HK-2 (cell line): ENCODE data around the gene GJC1.
A peak's percentile ranks its signal among the peaks of the same experiment; 100 is the strongest.

Experiments used
- DNase-seq: peaks from one replicate; pipeline ENCODE4 v3.0.0-alpha.2; 2018; ENCODE audit not compliant: unreplicated experiment

GJC1 gene

DNA sequence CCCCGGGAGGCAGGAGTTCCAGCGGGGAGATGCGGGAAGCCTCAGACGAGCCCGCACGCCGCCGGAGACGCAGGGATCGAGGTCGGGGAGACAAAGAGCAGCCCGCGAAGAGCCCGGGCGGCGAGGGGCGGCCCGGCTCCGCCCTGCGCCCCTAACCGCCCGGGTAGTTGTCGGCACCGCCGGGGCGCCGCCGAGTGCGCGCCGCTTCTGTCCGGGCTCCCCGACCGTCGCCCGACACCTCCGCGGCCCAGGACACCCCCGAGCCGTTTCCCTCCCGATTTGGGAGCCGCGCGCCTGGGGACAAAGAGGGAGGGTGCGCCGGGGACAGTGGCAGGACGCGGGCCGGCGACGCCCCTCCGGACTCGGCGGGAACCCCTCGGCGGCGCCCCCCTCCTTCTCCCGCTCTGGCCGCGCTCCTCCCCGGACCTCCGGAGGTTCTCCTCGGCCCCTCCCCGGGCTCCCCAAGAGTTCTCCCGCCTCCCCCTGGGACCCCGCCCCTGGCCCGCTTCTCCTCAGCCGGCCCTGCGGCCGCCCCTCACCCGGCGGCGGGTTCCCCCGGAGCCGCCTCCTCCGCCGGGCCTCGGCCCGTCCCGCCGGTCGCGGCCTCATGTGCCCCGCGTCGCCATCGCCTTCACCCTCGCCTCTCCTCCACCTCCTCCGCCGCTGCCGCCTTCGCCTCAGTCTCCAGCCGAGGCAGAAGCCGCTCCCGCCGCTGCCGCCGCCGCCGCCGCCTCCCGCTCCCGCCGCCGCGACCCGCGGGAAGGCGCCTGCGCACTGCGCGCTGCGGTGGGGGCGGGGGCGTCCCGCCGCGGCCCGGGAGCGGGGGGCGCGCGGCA lies at the start of gene GJC1:
GJC1 (minus strand) TSS at position 765 of the 836 bp plus-strand sequence. CDS start 24,470 bp downstream, outside the sequence.
- peak; percentile 64 for DNase-seq

- DNase-seq, result no peak
Measured at GRCh38 chr17:44879376-44879775, 49.3 kb upstream of the GJC1 start.

- DNase-seq, result no peak
Measured at GRCh38 chr17:44878627-44879221, 48.6 kb upstream of the GJC1 start.

GRCh38 chr17:44877121-44877520 lies 47.0 kb upstream of the GJC1 start:
- no peak for DNase-seq

DNA sequence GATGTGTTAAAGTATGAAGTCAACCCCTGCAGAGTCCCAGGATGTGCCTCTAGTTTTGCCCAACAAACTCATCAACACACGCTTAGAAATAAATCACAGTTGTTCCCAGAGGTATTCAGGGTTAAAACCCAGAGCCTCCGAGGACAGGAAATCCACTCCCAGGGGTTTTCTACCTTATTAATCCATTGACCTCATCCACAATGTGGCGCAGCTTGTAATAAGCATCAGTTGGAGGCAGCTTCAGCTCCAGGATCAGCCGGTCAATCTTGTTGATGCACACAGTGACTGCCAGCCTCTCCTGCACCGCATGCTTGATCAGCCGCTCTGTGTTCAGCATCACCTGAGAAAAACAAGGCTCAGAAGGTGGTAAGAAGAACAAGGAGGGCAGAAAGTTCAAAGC lies 45.7 kb upstream of the GJC1 start:
- no peak for DNase-seq

DNA sequence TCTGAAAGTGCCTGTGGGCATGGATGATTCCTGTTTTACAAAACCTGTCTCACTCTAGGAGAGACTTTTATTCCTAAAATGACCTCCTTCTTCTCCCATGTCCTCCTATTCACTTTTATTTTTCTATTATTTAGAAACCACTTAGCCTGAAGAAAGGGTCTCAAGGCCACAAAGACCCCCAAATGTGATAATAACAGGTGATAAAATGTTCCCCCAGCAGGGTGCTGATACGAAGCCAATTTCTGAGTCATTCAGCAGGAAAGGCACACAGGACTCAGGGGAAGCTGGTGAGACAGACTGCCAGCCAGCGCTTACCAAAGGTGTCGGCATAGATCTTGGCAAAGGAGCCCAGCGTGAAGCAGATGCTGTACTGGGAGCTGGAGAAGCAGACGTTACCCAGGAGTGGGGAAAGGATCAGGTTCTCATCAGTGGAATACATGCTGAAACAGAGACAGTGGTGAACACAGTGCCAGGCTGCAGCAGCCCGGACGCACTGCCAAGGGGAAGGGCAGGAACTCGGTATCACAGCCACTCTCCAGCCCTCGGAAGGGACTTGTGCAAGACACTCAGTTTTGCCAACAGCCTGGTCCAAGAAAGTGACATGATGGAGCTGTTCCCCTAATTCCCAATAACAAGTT lies 42.2 kb upstream of the GJC1 start:
- no peak for DNase-seq

DNA sequence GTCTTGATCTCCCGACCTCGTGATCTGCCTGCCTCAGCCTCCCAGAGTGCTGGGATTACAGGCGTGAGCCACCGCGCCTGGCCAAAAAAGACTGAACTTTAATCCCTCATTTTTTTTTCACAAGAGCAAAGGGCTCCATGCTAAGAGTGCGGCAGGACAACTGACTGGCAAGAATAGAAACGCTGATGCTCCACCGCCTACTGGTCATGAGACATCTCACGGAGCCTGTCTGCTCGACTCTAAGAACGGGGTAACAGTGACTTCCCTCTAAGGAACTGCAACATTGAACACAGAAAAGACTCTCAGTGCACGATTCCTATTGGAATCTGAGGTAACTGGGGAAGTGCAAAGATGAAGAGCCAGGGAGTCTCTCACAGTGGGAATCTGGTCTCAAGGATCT lies 41.5 kb upstream of the GJC1 start:
- DNase-seq, result no peak

DNA sequence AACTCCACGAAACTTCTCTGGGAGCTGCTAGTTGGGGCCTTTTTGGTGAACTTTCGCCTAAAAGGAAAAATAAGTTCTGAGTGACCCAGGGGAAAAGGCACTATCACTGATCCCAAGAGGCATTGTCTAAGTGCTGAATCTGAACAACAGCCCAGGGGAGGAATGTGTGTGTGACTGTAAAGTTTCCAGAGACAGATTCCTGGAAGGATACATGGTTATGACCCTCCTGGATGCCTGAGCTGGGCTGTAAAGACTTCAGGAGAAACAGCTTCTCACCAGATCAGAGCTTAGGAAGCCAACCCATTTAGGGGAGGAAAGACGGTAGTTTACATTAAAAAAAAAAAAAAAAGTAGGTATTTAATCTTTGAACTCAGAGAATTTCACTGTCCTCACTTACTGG lies 37.8 kb upstream of the GJC1 start:
- DNase-seq, result no peak

GRCh38 chr17:44865931-44866330 lies 35.8 kb upstream of the GJC1 start:
- no peak for DNase-seq

GRCh38 chr17:44865231-44865660 lies 35.2 kb upstream of the GJC1 start:
- DNase-seq, result peak; percentile 59

DNA sequence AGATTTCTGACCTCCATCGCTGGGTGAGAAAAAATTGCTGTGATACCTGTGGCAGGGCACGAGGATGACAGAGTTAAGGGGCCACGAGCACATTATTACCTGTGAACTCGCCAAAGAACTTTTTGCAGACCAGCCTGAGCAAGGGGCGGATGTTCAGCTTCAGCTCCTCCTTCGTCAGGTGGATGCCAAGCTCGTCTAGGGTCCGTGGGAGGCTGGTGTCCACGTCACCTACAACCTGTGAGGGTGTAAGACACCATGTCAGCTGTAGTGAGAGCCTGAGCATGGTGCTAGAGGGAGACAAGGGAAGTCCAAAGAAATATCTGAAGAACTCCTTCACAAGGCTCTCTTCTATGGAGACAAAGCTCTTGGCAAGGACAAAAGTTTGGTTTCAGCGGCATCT lies 34.7 kb upstream of the GJC1 start:
- no peak for DNase-seq

DNA sequence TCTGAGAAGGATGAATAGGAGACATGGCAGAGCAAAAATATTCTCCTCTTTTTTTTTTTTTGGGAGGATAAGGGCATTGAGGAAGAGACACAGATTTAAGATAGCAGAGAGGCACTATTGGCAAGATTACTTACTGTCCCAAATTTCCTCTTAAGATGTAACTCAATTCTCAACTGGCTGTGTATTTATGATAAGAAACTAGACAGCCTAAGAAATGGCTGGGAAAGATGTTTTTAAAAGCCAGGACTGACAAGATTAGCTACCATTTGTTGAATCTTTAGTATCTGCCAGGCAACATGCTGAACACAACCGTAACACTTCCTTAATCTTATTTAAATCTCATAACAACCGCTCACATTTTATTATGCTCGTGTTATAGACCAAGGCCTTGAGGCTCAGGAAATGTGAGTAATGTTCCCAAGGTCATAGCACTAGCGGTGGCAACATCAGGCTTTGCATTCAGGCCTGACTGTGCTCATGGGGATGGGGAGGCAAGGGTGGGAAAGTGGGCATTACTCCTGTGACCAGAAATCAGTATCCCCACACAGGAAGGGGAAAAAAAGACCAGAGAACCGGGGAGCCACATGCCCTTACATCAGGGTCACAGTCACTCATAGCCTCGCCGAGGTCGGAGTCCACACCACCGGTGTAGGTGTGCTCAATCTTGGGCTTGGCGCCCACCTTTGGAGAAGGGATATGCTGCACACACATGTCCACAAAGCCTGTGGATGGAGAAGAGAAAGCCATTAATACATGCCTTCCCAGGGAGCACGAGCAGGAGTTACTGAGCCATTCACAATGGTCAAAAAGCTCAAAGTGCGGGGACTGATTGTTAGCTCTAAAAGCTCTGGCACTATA lies 33.2 kb upstream of the GJC1 start:
- DNase-seq, result no peak

- DNase-seq, result no peak
Measured at GRCh38 chr17:44862278-44862914, 32.3 kb upstream of the GJC1 start.

- DNase-seq, result no peak
Measured at GRCh38 chr17:44859701-44860100, 29.6 kb upstream of the GJC1 start.

- no peak for DNase-seq
Measured at GRCh38 chr17:44854192-44854591, 24.1 kb upstream of the GJC1 start.

GRCh38 chr17:44850612-44851011 lies 20.5 kb upstream of the GJC1 start:
- no peak for DNase-seq

GRCh38 chr17:44850025-44850424 lies 19.9 kb upstream of the GJC1 start:
- DNase-seq, result no peak

GRCh38 chr17:44848961-44849489 lies 18.9 kb upstream of the GJC1 start:
- DNase-seq, result no peak

GRCh38 chr17:44848257-44848795 lies 18.2 kb upstream of the GJC1 start:
- no peak for DNase-seq

GRCh38 chr17:44847586-44847985 lies 17.5 kb upstream of the GJC1 start, which contains the start of gene HIGD1B:
Gene HIGD1B, plus strand, starts transcription at chr17:44847883. Its CDS starts 270 bp downstream, at chr17:44848153.
- DNase-seq, result no peak

DNA sequence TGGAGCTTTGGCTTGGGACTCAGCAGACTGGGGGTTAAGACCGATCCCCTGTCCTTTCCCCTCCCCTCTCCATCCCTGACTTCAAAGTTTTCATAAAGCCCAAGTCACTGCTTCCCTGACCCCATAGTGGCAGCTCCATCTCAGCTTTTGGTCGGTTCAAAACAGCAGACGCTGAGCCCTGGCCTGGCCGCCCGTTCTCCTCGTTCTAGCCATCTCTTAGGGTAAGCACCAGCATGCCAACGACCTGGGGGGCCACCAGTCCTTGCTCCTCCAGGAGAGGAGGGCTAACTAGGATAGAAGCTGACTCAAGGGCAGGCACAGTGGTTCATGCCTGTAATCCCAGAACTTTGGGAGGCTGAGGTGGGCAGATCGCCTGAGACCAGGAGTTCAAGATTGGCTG lies 16.1 kb upstream of the GJC1 start:
- no peak for DNase-seq
